SK-N-SH (cell line): ENCODE measurements around the gene CGB7. TPM values are rescaled to one million over a fixed set of nuclear protein-coding genes. Genes with fewer than 3 reads are reported as not detected.
"Not testable (repeated sequence)": the region's sequence is repeated elsewhere in the genome, so short reads cannot be mapped to it uniquely, and the experiment has no call there.

Experiments
- CTCF ChIA-PET: fragments of 300-600, 350-600 bp; formaldehyde crosslinking; extraction: SDS; loops from one replicate; lab custom pipeline; 2021; lab: Yijun Ruan, JAX
- POLR2A ChIA-PET: fragments of 350-600 bp; sonication (Branson Sonifier 250); formaldehyde crosslinking; extraction: SDS; loops from one replicate; lab custom pipeline; 2020; ENCODE audit warnings: antibody characterized with exemption, inconsistent platforms; lab: Yijun Ruan, JAX
- DNase-seq: peaks from one replicate; pipeline ENCODE4 v3.0.0; 2012
- H2AFZ ChIP-seq: fragments of 200-600 bp; sonication (generic); 2 replicates; pipeline ENCODE4 v1.8.1; 2016; ENCODE audit warnings: antibody characterized with exemption, mild to moderate bottlenecking, low read depth
- H3F3A ChIP-seq: fragments of 200-600 bp; sonication (generic); replicated peaks from 2 replicates; pipeline ENCODE3; 2016; ENCODE audit warnings: antibody characterized with exemption, mild to moderate bottlenecking; ENCODE audit not compliant: insufficient read depth
- H3K27ac ChIP-seq, 2 experiments: fragments of 200-500 bp in 1 of 2; fragments of 200-600 bp in 1 of 2; sonication (Bioruptor generic) in 1 of 2; sonication (generic), shearing (Covaris generic) in 1 of 2; 2 replicates each; pipeline versions ENCODE4 v1.5.1 to v1.6.1; 2014 to 2016; ENCODE audit warnings: low read depth in 2 of 2, inconsistent platforms in 1 of 2, low read length in 1 of 2, mild to moderate bottlenecking in 1 of 2, mixed read lengths in 1 of 2
- H3K27me3 ChIP-seq: fragments of 200-600 bp; sonication (generic), shearing (Covaris generic); 2 replicates; pipeline ENCODE4 v1.6.1; 2016; ENCODE audit warnings: mixed run types; ENCODE audit not compliant: insufficient read depth
- H3K36me3 ChIP-seq, 2 experiments: fragments of 200-500 bp in 1 of 2; fragments of 200-600 bp in 1 of 2; sonication (Bioruptor generic) in 1 of 2; sonication (generic) in 1 of 2; replicated peaks in 1 of 2; 2 replicates each; pipeline versions ENCODE3 to v1.5.1; 2014 to 2016; ENCODE audit warnings: low read length in 1 of 2, mild to moderate bottlenecking in 1 of 2; ENCODE audit not compliant: insufficient read depth in 2 of 2, control insufficient read depth in 1 of 2
- H3K4me1 ChIP-seq, 2 experiments: fragments of 200-500 bp in 1 of 2; fragments of 200-600 bp in 1 of 2; sonication (Bioruptor generic) in 1 of 2; sonication (generic), shearing (Covaris generic) in 1 of 2; 2 replicates each; pipeline versions ENCODE4 v1.5.1 to v1.6.1; 2014 to 2016; ENCODE audit warnings: low read depth in 1 of 2, low read length in 1 of 2, mixed run types in 1 of 2; ENCODE audit not compliant: insufficient read depth in 2 of 2, control insufficient read depth in 1 of 2
- H3K4me2 ChIP-seq: fragments of 200-600 bp; sonication (generic), shearing (Covaris generic); 2 replicates; pipeline ENCODE4 v1.6.1; 2017; ENCODE audit warnings: mixed run types
- H3K4me3 ChIP-seq, 2 experiments: fragments of 200-500 bp in 1 of 2; fragments of 200-600 bp in 1 of 2; sonication (Bioruptor generic) in 1 of 2; sonication (generic), shearing (Covaris generic) in 1 of 2; 2 replicates each; pipeline versions ENCODE4 v1.5.1 to v1.8.1; 2014 to 2016; ENCODE audit warnings: low read depth in 2 of 2, inconsistent platforms in 1 of 2, low read length in 1 of 2, mild to moderate bottlenecking in 1 of 2, mixed read lengths in 1 of 2, moderate library complexity in 1 of 2
- H3K79me2 ChIP-seq: fragments of 200-600 bp; sonication (generic); 2 replicates; pipeline ENCODE4 v1.8.1; 2017; ENCODE audit warnings: mild to moderate bottlenecking; ENCODE audit not compliant: insufficient read depth
- H3K9ac ChIP-seq: fragments of 200-600 bp; sonication (generic); 2 replicates; pipeline ENCODE4 v1.6.1; 2017; ENCODE audit warnings: mixed run types
- H3K9me2 ChIP-seq: fragments of 200-600 bp; sonication (generic); 2 replicates; pipeline ENCODE4 v1.6.1; 2017; ENCODE audit warnings: mixed run types
- H3K9me3 ChIP-seq: fragments of 200-600 bp; sonication (generic); 2 replicates; pipeline ENCODE4 v1.6.1; 2017; ENCODE audit warnings: mixed run types, mild to moderate bottlenecking, moderate library complexity
- H4K20me1 ChIP-seq: fragments of 200-600 bp; sonication (generic); 2 replicates; pipeline ENCODE4 v1.6.1; 2017; ENCODE audit warnings: mild to moderate bottlenecking, mixed run types; ENCODE audit not compliant: insufficient read depth
- EZH2phosphoT487 ChIP-seq: fragments of 200-600 bp; sonication (generic); IDR thresholded peaks from 2 replicates; pipeline ENCODE4 v1.6.1; 2017; ENCODE audit warnings: low read depth, mixed run types, mild to moderate bottlenecking, antibody characterized with exemption, moderate library complexity, borderline replicate concordance
- FOXJ3 ChIP-seq: sonication (generic); formaldehyde crosslinking; IDR thresholded peaks from 2 replicates; pipeline ENCODE4 v1.5.1; 2020; ENCODE audit warnings: mild to moderate bottlenecking, missing genetic modification reagents
- FOXM1 ChIP-seq: IDR thresholded peaks from 2 replicates; pipeline ENCODE4 v1.4.0; 2012; ENCODE audit warnings: low read depth, mild to moderate bottlenecking
- RAD21 ChIP-seq: IDR thresholded peaks from 2 replicates; pipeline ENCODE4 v1.6.1; 2012; ENCODE audit warnings: mild to moderate bottlenecking, low read length
- RFX5 ChIP-seq: IDR thresholded peaks from 2 replicates; pipeline ENCODE4 v1.6.1; 2012; ENCODE audit warnings: mild to moderate bottlenecking, improper control_type of control experiment, low read length
- TAF1 ChIP-seq: IDR thresholded peaks from 2 replicates; pipeline ENCODE4 v1.6.1; 2012; ENCODE audit warnings: low read depth, mild to moderate bottlenecking, low read length, moderate library complexity, borderline replicate concordance
- TCF12 ChIP-seq: IDR thresholded peaks from 2 replicates; pipeline ENCODE4 v1.4.0; 2012
- TEAD4 ChIP-seq: IDR thresholded peaks from 2 replicates; pipeline ENCODE4 v1.4.0; 2012; ENCODE audit warnings: mild to moderate bottlenecking, borderline replicate concordance; ENCODE audit not compliant: insufficient read depth
- WGBS: methylation state at CpG from one replicate; pipeline ENCODE4 v1.1.6; 2017; ENCODE audit warnings: low lambda C conversion rate; 5-methylcytosine and 5-hydroxymethylcytosine counted together
- polyA plus RNA-seq, 3 experiments: library from polyadenylated mRNA; depleted of rRNA; stranded (reverse); fragments of >200 nt; gene quantifications; 2 replicates each; pipeline ENCODE4 v1.2.3, GENCODE V29; 2012
- TF ChIP-seq, protein P1 (sequence below): IDR thresholded peaks from 2 replicates; pipeline ENCODE4 v1.4.0; 2012; ENCODE audit warnings: low read depth
- TF ChIP-seq, protein P2 (sequence below): fragments of 200-600 bp; sonication (generic); IDR thresholded peaks from 2 replicates; pipeline ENCODE4 v1.6.1; 2017; ENCODE audit warnings: antibody characterized with exemption, mild to moderate bottlenecking, moderate library complexity

The CGB7 gene
- polyA plus RNA-seq, 1 of the 3 experiments (the other 2 are of a cell fraction): 2.0 TPM

DNA sequence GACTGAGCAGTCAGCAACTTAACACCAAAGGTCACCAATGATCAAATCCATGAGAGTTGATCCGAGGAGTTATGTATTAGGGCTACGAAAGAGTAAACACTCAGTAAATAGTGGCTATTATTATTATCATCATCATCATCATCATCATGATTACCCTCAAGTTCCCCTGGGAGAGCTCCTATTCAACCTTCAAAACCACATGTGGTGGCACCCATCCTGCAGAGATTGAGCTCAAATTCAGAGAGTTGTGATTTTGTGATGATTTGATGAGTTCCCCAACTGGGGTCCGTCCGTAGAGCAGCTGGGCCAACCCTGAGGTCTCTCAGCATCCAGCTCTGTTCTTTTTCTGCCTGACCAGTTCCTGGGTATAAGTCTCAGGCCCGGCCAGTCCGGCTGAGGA, 32.5 kb downstream of the CGB7 start:
- Histone ChIP-seq H3F3A (peaks cover 12% of the 10 kb centered on the region), H3K4me1 (peaks cover 5 to 11% of the 10 kb centered on the region in 2 experiments; a peak in 1 of 4 replicates), H3K27ac (peak overlapping the region in 1 of 2 experiments; percentile 27; a peak in 1 of 4 replicates)
- H3K36me3 ChIP-seq, H3K79me2 ChIP-seq, H3K9ac ChIP-seq, H3K4me3 ChIP-seq, H4K20me1 ChIP-seq, DNase-seq, CTCF ChIA-PET, H3K4me2 ChIP-seq, H3K9me2 ChIP-seq, H3K9me3 ChIP-seq, POLR2A ChIA-PET, H3K27me3 ChIP-seq, H2AFZ ChIP-seq: not testable (repeated sequence)
- WGBS: 82% methylated on average over 3 of the region's 6 CpGs

DNA sequence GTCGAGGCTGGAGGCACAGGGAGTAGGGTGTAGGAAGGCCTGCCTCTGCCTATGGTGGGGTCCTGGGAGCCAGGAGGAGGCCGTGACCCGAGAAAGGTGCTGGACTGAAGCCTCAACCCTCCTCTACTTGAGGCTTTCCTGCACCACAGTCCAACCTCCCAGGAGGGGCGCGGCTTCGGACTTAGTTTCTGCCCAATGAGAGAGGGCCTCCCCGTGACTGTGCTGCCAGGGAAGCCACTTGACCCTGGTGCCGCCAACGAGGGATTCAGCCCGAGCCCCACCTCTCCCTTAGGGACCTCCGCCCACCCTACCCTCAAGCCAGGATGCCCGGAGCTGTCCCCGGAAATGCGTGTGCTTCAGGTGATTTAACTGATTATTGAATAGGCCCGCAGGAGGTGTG, 33.3 kb downstream of the CGB7 start, which contains the start of gene CGB3:
Gene CGB3 (minus strand): TSS at position 101 of the 400 bp plus-strand sequence. CDS start 362 bp downstream, outside the sequence.
- CTCF ChIA-PET, H3K36me3 ChIP-seq: not testable (repeated sequence)

DNA sequence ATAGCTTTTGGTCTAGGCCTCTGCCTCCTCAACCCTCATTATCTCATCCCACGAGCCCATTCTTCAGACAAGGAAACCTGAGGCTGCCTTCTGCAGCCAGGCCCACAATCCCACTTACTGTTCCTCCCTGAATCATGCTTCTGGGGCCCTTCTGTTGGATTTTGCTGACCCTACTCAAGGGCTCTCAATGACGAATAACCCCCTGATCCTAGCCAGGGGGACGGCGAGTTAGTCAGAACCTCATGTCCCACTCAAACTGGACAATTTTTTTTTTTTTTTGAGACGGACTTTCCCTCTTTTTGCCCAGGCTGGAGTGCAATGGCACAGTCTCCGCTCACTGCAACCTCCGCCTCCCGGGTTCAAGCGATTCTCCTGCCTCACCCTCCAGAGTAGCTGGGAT, 35.4 kb downstream of the CGB7 start:
- H3K4me2 ChIP-seq: no peak overlapping the region
- H3K9me3 ChIP-seq: no peaks in the 10 kb centered on the region
- H2AFZ ChIP-seq: no peak overlapping the region
- peaks cover 17% of the 10 kb centered on the region for H3F3A ChIP-seq
- ChIA-PET POLR2A (no interaction called here), CTCF (interaction anchor here (0.9 to 1.2 kb wide), 2 partner anchors 23 to 29 kb away, joined by 3 to 4 read pairs; partner anchors contain the start of genes GYS1 and RUVBL2)
- WGBS: 90% methylated on average over 9 of the region's 9 CpGs
- H3K9ac ChIP-seq: no peak overlapping the region
- no peaks in the 10 kb centered on the region for H4K20me1 ChIP-seq
- no peak overlapping the region for H3K27ac ChIP-seq
- H3K27me3 ChIP-seq: no peaks in the 10 kb centered on the region
- DNase-seq: no peak
- H3K4me1 ChIP-seq: peaks cover 0 to 34% of the 10 kb centered on the region in 2 experiments; a peak in 1 of 4 replicates
- H3K4me3 ChIP-seq: no peak overlapping the region
- H3K79me2 ChIP-seq: no peaks in the 10 kb centered on the region
- TF ChIP-seq, protein P1, sequence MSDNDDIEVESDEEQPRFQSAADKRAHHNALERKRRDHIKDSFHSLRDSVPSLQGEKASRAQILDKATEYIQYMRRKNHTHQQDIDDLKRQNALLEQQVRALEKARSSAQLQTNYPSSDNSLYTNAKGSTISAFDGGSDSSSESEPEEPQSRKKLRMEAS: no peak
- no peak for TF ChIP-seq FOXJ3 (CRISPR knock-in tag)
- no peak for TF ChIP-seq TCF12
- no peak for TF ChIP-seq RFX5
- TF ChIP-seq TAF1: no peak
- TF ChIP-seq FOXM1: no peak
- TF ChIP-seq, protein P2, sequence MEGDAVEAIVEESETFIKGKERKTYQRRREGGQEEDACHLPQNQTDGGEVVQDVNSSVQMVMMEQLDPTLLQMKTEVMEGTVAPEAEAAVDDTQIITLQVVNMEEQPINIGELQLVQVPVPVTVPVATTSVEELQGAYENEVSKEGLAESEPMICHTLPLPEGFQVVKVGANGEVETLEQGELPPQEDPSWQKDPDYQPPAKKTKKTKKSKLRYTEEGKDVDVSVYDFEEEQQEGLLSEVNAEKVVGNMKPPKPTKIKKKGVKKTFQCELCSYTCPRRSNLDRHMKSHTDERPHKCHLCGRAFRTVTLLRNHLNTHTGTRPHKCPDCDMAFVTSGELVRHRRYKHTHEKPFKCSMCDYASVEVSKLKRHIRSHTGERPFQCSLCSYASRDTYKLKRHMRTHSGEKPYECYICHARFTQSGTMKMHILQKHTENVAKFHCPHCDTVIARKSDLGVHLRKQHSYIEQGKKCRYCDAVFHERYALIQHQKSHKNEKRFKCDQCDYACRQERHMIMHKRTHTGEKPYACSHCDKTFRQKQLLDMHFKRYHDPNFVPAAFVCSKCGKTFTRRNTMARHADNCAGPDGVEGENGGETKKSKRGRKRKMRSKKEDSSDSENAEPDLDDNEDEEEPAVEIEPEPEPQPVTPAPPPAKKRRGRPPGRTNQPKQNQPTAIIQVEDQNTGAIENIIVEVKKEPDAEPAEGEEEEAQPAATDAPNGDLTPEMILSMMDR: no peak
- TF ChIP-seq TEAD4: no peak
- no peak for TF ChIP-seq RAD21
- TF ChIP-seq EZH2phosphoT487: no peak
- H3K9me2 ChIP-seq: no peaks in the 10 kb centered on the region
- H3K36me3 ChIP-seq: no peaks in the 10 kb centered on the region

More for the DNA sequence above, 33.3 kb downstream of the CGB7 start, which contains the start of gene CGB3:
- H2AFZ ChIP-seq, POLR2A ChIA-PET, H3K4me3 ChIP-seq, H3K9me2 ChIP-seq, H3K4me2 ChIP-seq, DNase-seq, H4K20me1 ChIP-seq, H3K27me3 ChIP-seq, H3K9ac ChIP-seq, H3K9me3 ChIP-seq, H3K79me2 ChIP-seq: not testable (repeated sequence)
- H3F3A ChIP-seq: peaks cover 15% of the 10 kb centered on the region
- 71% methylated on average over 5 of the region's 15 CpGs for WGBS
- peaks cover 0 to 13% of the 10 kb centered on the region in 2 experiments; a peak in 1 of 4 replicates for H3K4me1 ChIP-seq
- peak within 1 kb of the TSS in 1 of 2 experiments; percentile 27; a peak in 1 of 4 replicates for H3K27ac ChIP-seq
